ENCODE data around the gene UCP3. TPM values are rescaled to one million over a fixed set of nuclear protein-coding genes. Genes with fewer than 3 reads are reported as not detected.

Gene UCP3
- total and polyA plus RNA-seq, 10 of the 15 experiments (the other 5 are each of a cell fraction or from before 2014, with no cell fraction given): 0.02 to 1.9 (median 0.94) TPM

- TF ChIP-seq ATF3 (IDR thresholded peaks at IDR 0.05; ENCODE audit: borderline replicate concordance, extremely low read depth, low read depth, low read length): no peak
- no peak for TF ChIP-seq NFXL1 (IDR thresholded peaks at IDR 0.05; ENCODE audit: borderline replicate concordance)
- TF ChIP-seq DPF2 (IDR thresholded peaks at IDR 0.05): no peak
These were observed 41.6 kb upstream of the UCP3 start (continued) for GRCh38 chr11:74050465-74050864.

- intact Hi-C loops (cut with micrococcal nuclease; ENCODE audit: unreplicated experiment): no loop called here
- POLR2A ChIA-PET: no interaction called here
- WGBS (ENCODE audit: insufficient coverage, insufficient replicate concordance, low lambda C conversion rate, missing lambda C conversion rate): 94% methylated on average over 5 of the region's 5 CpGs
These were observed 40.1 kb upstream of the UCP3 start for GRCh38 chr11:74048993-74049392.

More at GRCh38 chr11:74048993-74049392, 40.1 kb upstream of the UCP3 start:
- Histone ChIP-seq H3K4me1 (ENCODE audit: control insufficient read depth, insufficient read depth, low read length) (no peaks in the 10 kb centered on the region), H3K9me3 (replicated peaks; ENCODE audit: control insufficient read depth, insufficient read depth, low read length) (no peaks in the 10 kb centered on the region), H3K27ac (ENCODE audit: control insufficient read depth, insufficient read depth) (no peak overlapping the region), H3K4me3 (no peak overlapping the region), H3K27me3 (replicated peaks in 1 of 2; ENCODE audit: control insufficient read depth in 2 of 2, insufficient read depth in 2 of 2, low read length in 1 of 2) (no peaks in the 10 kb centered on the region), H3K36me3 (ENCODE audit: control insufficient read depth in 2 of 2, insufficient read depth in 2 of 2, low read length in 1 of 2) (peaks cover 0 to 5% of the 10 kb centered on the region in 2 experiments; a peak in 2 of 4 replicates), H2AFZ (ENCODE audit: control insufficient read depth, low read depth, low read length) (no peak overlapping the region), H3K4me2 (ENCODE audit: control insufficient read depth, insufficient read depth) (no peak overlapping the region), H4K20me1 (ENCODE audit: control insufficient read depth, insufficient read depth) (no peaks in the 10 kb centered on the region), H3K79me2 (ENCODE audit: control insufficient read depth, insufficient read depth, low read length) (no peaks in the 10 kb centered on the region), H3K9ac (ENCODE audit: control insufficient read depth, insufficient read depth, low read length) (no peak overlapping the region)
- FAIRE-seq (no peak), ATAC-seq (no peak), DNase-seq (ENCODE audit: low read depth, low spot score) (no peak)
- no TSS peak for BruUV-seq (replicated peaks)
- in situ Hi-C loops (cut with MboI): no loop called here
- SMC1A ChIA-PET (ENCODE audit: uncharacterized antibody, unreplicated experiment): no interaction called here
- TF ChIP-seq CBFB (IDR thresholded peaks at IDR 0.05; ENCODE audit: low read depth): no peak
- TF ChIP-seq NR2C2 (IDR thresholded peaks at IDR 0.05; ENCODE audit: borderline replicate concordance, control insufficient read depth, insufficient read length, low read depth): no peak
- TF ChIP-seq BACH1 (IDR thresholded peaks at IDR 0.05; ENCODE audit: borderline replicate concordance): no peak
- TF ChIP-seq CEBPZ (IDR thresholded peaks at IDR 0.05; ENCODE audit: low read depth, low read length): no peak
- no peak for TF ChIP-seq TARDBP (IDR thresholded peaks at IDR 0.05; ENCODE audit: borderline replicate concordance)
- TF ChIP-seq SMAD1 (IDR thresholded peaks at IDR 0.05; ENCODE audit: low read depth, partially characterized antibody): no peak
- CTCF ChIA-PET: no interaction called here
- RAD21 ChIA-PET (ENCODE audit: unreplicated experiment): no interaction called here

All from GM12878 (cell line).